ENCODE data around the gene ARHGAP42.
"Not testable (repeated sequence)": the region's sequence is repeated elsewhere in the genome, so short reads cannot be mapped to it uniquely, and the experiment has no call there.

ARHGAP42 gene, protein sequence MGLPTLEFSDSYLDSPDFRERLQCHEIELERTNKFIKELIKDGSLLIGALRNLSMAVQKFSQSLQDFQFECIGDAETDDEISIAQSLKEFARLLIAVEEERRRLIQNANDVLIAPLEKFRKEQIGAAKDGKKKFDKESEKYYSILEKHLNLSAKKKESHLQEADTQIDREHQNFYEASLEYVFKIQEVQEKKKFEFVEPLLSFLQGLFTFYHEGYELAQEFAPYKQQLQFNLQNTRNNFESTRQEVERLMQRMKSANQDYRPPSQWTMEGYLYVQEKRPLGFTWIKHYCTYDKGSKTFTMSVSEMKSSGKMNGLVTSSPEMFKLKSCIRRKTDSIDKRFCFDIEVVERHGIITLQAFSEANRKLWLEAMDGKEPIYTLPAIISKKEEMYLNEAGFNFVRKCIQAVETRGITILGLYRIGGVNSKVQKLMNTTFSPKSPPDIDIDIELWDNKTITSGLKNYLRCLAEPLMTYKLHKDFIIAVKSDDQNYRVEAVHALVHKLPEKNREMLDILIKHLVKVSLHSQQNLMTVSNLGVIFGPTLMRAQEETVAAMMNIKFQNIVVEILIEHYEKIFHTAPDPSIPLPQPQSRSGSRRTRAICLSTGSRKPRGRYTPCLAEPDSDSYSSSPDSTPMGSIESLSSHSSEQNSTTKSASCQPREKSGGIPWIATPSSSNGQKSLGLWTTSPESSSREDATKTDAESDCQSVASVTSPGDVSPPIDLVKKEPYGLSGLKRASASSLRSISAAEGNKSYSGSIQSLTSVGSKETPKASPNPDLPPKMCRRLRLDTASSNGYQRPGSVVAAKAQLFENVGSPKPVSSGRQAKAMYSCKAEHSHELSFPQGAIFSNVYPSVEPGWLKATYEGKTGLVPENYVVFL

DNA sequence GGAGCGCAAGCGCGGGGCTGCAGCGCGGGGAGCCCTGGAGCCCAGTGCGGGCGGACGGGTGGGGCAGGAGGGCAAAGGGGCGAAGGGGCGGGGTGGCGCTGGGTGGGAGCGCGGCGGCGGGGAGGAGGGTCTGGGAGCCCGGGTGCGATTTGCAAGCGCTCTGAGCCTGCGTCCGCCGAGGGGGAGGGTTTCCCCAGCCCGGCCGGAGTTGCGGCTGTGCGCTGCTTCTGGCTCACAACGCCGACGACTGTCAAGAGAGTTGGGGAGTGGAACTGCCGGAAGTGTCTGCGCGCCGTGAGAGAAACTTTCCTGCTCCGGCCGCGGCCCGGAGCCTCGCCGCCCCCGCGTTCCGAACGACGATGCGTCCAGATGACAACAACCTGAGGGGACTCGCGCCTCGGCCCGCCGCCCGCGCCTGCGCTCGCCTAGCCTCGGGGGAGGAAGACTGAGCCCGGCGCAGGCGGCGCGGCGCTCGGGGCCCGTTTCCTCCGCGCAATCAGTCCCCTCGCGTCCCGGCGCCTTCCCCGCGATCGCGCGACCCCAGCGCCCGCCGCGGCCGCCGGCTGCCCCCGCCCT, at the start of gene ARHGAP42:
Gene ARHGAP42 (plus strand): TSS at position 235 of the 576 bp plus-strand sequence. CDS start 391 bp downstream, outside the sequence.
- peak; percentile 11 for FAIRE-seq
- DNase-seq (ENCODE audit: insufficient read length, low spot score), result peak; percentile 58

DNA sequence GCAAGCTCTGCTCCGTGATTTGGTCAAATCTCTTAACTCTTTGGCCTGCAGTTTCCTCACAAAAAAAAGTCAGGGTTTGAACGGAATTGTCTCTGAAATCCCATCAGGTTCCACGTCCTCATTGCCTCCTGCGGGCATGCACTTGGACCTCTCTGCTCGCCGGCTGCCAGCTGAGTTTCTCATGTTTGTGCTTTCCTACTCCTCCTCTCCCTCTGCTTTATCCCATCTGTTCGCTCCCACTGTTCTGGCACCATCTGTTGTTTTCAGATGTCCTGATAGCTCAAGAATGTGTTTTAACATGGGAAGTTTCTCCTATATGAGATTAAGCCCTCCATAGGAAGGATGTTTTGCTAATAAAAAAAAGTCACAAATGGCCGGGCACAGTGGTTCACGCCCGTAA, 49.4 kb upstream of the ARHGAP42 start:
- no peak for FAIRE-seq
- no peak for DNase-seq (ENCODE audit: insufficient read length, low spot score)

DNA sequence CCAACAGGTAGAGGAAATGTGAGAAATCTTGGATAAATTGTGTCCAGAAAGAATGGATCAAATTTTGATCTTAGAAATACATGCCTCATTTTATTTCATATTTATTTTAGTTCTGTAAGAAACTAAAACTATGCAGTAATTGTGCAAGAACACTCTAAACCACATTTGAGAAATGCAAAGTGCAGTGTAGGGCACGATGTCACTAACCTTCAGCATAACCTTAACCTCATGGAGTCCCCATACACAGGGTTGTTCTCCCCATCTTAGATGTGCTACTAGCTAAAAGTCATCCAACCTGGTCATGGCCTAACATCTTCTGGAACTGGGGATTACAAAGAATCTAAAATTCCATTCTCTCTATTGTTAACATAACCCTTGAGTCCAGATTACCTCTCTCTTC, 48.4 kb upstream of the ARHGAP42 start:
- DNase-seq (ENCODE audit: insufficient read length, low spot score) (no peak), FAIRE-seq (no peak)

DNA sequence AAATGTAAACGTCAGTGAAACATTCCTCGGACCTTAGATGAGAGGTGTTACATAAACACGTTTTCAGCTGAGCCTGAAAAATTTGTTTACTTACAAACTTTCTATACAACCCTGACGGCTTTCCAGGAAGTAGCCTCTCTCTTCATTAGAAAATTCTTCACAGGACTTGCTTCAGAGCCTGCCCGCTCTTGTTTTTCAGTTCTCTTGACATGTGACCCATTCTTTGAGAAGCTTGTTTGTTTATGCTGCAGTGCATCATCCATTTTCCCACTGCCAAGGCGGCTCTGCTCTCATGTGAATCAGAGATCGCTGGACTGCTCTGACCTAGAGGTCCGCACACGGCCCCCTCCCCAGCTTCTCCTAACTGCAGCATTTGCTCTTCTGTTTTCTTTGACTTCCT, 47.9 kb upstream of the ARHGAP42 start:
- DNase-seq (ENCODE audit: insufficient read length, low spot score) (no peak), FAIRE-seq (no peak)

DNA sequence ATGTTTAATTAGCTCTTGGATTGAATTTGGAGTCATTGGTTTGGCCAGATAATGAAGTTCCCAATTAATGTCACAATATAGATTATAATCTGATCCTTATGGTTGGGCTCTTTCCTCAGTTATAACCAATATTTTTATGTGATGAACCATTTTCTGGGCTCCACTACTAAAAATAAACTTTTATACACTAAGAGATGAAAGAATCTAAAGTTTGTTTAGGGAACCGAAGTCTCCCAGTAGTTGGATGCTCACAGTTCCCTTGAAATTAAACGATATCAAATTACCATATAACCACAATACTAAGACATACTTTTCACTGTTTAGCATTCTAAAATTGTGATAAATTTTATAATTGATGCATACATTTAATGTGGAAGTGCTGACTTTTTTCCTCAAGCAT, 47.0 kb upstream of the ARHGAP42 start:
- DNase-seq (ENCODE audit: insufficient read length, low spot score) (no peak), FAIRE-seq (no peak)

DNA sequence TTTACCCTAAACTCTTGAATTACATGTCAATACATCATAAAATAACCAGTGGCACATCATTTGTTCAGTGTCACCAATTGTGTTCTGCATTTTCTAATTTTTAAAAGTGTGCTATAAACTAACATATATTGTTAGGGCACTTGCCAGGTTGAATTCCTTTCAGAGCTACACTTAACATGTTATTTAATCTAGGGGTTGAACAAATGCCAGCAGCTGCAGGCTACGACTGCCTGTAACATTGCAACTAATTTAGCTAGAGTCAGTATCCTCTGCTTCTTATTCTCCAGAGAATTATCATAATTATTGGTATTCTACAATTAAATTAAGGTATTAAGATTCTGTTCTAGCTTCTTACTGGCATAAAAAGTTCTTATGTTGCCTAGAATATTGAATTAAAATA, 46.4 kb upstream of the ARHGAP42 start:
- no peak for FAIRE-seq
- no peak for DNase-seq (ENCODE audit: insufficient read length, low spot score)

DNA sequence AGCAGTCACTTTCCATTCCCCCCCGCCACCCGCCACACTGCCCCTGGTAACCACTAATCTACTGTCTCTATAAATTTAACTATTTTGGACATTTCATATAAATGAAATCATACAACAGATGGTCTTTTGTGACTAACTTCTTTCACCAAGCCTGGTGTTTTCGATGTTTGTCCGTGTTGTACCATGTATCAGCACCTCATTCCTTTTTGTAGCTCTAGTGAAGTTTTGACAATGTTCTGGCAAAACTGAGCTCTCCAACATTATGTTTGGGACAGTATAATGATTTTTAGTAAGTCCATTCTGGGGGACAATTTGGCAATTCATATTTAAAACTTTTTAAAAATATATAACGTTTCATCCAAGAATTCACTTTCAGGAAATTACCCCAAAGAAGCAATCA, 45.6 kb upstream of the ARHGAP42 start:
- FAIRE-seq (no peak), DNase-seq (ENCODE audit: insufficient read length, low spot score) (no peak)

DNA sequence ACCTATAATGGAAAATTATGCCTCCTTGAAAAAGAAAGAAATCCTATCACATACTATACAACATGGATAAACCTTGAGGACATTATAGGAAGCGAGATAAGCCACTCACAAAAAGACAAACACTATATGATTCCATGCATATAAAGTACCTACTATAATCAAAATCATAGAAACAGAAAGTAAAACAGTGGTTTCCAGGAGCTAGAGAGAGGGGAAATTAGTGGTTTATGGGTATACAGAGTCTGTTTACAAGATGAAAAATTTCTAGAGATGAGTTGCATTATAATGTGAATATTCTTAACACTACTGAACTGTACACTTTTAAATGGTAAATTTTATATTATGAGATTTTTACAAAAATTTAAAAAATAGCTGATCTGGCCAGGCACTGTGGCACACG, 40.5 kb upstream of the ARHGAP42 start:
- DNase-seq (ENCODE audit: insufficient read length, low spot score) (no peak), FAIRE-seq (no peak)

DNA sequence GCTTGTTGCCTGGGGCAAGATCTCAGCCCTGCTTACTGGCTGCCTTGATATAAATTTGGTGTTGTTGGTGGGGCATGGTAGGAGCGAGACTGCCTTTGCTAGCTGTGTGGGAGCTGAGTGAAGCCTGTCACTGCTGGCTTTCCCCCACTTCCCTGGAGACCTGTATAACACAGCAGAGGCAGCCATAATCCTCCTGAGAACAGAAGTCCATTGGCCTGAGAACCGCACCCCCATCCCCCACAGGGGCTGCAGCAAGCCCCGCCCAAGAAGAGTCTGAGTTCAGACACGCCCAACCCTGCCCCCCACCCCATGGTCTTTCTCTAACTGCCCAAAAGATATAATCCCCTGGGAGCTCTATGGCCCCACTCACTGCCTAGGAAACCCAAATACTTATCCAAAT, 39.2 kb upstream of the ARHGAP42 start:
- FAIRE-seq (no peak), DNase-seq (ENCODE audit: insufficient read length, low spot score) (no peak)

DNA sequence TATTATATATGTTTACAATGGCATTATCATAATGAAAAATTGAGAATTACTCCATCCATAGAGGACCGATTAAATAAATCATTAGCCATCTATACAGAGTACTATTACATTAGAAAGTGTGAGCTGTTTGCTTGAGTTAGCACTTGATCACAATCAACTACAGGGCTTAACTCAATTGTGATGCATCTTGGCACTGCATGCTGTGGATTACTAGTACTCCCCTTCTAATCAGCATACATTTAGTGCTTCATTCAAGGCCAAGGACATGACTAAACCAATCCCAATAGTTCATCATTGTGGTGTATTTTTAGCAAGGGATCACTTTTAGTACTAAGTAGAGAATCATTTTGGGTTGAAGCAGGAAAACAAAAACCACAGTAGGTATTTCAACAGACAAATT, 23.5 kb upstream of the ARHGAP42 start:
- no peak for FAIRE-seq
- no peak for DNase-seq (ENCODE audit: insufficient read length, low spot score)

DNA sequence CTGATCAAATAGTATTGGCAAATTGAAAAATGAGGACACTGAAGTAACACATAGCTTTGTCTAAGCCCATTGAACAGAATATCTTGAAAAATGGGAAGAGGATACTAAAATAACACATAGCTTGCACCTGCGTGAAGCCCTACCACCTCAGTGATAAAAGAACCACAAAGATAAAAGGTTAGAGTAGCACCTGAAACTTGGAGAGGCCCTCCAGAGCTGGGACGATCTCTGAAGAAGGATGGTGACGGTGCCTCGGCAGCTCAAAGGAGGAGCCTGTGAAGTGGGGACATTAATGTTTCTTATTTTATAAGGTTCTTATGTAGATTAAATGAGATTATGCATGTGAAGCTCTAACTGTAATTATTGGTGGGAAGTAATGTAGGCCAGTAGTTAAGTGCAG, 23.1 kb upstream of the ARHGAP42 start:
- DNase-seq (ENCODE audit: insufficient read length, low spot score), result no peak
- FAIRE-seq, result no peak

DNA sequence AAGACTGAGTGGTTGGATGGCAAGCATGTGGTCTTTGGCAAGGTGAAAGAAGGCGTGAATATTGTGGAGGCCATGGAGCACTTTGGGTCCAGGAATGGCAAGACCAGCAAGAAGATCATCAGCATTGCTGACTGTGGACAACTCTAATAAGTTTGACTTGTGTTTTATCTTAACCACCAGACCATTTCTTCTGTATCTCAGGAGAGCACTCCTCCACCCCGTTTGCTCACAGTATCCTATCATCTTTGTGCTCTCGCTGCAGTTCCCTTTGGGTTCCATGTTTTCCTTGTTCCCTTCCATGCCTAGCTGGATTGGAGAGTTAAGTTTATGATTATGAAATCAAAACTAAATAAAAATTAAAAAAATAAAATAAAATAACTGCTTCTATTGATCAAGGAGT, 20.3 kb upstream of the ARHGAP42 start:
- not testable (repeated sequence) for FAIRE-seq; DNase-seq (ENCODE audit: insufficient read length, low spot score)

DNA sequence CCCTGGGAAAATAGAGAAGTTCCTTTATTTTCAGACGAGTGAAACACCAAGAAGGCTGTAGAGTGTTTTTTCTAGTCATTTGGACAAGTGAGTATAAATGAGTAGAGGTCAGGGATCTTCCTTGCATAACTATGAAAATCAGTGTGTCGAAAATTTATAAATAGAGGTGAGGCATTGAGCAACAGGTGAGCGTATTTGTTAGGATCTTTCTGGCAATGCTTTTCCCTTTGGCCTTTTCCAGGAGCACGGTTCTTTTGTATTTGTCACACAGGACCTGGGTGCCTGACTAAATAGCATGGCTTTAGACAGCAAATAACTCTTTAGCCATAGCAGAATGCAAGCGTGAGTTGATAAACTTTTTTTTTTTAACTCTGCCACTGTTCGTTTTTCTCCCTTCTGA, 19.6 kb upstream of the ARHGAP42 start:
- FAIRE-seq (no peak), DNase-seq (ENCODE audit: insufficient read length, low spot score) (no peak)

DNA sequence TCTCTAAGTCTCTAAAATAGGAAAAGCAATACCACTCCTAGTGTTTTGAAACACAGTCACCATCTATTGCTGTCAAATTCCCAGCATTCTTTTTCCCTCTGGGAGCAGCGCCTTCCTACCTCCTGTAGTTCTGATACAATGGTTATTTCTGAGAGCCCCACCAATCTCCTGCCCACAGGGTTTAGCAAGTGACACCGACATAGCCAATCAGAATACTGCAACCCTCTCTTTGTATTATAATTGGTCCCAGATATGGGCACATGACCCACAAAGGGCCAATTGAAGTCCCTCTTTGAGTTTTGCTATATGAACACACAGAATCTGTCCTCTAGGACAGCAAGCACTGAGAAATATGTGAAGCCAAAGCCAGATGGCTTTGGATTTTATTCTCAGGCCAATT, 16.9 kb upstream of the ARHGAP42 start:
- FAIRE-seq (no peak), DNase-seq (ENCODE audit: insufficient read length, low spot score) (no peak)

DNA sequence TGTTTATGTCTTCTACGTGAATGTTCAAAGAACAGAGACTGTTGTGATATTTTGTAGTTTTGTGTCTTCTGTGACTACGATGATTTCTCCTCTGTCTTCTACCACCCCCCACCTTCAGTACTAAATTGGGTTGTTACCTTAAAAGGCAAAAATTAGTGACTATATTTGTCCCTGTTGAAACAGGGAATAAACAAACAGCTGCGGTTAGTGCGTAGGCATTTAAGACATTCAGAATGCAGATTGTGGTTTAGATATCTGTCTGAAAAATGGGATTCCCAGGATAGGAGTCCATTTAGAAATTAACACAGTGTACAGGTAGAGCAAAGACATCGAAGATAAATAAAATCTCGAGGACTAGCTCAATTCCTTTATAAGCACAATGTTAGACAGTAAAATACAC, 15.6 kb upstream of the ARHGAP42 start:
- FAIRE-seq, result no peak
- DNase-seq (ENCODE audit: insufficient read length, low spot score), result no peak

DNA sequence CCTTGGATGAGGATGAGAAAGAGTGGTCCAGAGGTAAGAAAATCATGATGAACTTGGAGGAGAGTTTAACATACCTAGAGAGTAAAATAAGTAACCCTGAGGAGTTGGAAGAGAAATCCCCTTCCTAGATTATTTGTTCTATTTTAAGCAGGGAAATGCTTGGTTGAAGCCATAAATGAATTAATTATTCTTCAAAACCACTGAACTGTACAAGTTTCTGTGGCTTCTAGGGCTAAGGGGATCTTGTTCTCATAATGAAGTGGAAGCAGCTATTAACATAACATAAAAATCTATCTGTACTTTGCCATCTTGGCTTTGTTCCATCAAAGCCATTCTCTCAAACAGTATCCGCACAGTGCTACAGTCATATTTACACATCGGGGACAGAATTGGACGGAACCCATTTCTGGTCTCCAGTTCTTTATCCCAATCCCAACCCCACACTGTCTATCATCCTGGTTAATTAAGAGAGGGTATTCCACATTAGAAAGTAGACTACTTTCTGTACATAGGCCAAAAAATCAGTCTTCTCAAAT, 14.5 kb upstream of the ARHGAP42 start:
- no peak for FAIRE-seq
- no peak for DNase-seq (ENCODE audit: insufficient read length, low spot score)

DNA sequence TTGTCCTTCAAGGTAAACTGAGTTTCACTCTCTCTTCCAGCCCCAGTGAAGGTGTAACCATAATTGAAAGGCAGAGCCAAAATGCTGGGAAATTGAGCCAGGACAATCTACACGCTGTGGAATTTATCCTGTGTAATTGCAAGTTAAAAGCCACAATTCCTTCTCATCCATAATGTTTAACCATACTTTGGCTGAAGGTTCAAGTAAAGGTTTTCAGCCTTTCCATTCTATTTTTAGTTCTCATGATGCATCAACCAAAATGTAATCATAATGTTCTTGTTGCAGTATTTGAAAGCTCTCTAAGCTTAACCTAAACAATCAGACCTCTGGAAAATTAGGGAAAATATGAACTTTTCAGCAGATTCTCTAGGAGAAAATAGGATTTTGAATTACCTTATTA, 14.0 kb upstream of the ARHGAP42 start:
- no peak for FAIRE-seq

DNA sequence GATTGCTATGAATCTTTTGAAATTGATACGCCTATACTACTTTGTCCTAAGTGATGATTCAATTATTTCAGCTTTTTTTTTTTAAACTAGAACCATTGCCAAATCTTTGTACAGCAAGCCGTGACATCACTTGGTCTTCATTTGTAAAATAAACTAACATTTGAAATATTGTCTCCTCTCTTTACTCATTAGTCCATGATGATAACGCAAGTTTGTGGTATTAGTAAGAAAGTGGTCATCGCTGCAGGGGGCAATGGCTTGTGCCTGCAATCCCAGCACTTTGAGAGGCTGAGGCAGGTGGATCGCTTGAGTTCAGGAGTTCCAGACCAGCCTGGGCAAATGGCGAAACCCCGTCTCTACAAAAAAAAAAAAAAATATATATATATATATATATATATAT, 12.9 kb upstream of the ARHGAP42 start:
- DNase-seq (ENCODE audit: insufficient read length, low spot score), result no peak
- FAIRE-seq, result no peak

More for the DNA sequence above, 14.0 kb upstream of the ARHGAP42 start:
- DNase-seq (ENCODE audit: insufficient read length, low spot score), result no peak

DNA sequence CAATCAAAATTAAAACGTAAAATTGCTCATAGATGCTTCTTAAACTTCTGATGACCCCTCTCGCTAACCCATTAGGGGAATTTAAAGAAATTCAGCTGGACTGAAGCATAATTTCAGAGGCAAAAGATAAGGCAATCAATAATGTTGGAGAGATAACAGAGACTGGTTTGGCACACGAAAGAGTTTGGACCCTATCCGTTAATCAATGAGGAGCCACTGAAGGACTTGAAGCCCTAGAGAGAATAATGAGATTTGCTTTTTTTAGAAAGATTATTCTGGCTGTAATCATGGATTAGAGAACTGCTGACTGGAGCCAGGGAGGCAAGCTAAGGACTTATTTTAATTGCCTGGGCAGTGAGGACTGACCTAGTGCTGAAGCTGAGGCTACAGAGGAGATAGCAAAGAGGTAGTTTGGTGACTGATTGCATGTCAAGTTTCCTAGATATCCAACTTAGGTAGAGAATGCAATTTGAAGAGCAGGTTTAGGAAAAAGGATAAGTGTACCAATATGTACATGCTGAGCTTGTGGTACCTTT, 11.9 kb upstream of the ARHGAP42 start:
- FAIRE-seq (no peak), DNase-seq (ENCODE audit: insufficient read length, low spot score) (no peak)

DNA sequence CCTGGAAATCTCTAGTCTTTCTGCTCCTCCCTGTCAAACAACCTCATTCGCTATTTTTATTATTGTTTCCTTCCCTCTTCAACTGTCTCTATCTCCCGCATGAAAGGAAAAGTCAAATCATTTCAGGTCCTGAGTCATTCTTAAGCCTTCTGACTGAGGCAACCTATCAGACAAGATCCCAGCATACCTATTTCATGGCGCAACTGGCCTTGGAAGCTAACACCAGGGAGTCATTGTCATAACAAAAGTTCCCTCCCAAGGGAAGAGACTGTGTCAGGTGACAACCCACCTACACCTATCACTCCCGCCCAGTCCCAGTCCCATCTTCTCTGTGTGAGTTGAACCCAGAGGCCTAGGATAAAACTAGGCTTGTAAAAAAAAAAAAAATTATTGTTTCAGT, 10.2 kb upstream of the ARHGAP42 start:
- DNase-seq (ENCODE audit: insufficient read length, low spot score) (no peak), FAIRE-seq (no peak)

DNA sequence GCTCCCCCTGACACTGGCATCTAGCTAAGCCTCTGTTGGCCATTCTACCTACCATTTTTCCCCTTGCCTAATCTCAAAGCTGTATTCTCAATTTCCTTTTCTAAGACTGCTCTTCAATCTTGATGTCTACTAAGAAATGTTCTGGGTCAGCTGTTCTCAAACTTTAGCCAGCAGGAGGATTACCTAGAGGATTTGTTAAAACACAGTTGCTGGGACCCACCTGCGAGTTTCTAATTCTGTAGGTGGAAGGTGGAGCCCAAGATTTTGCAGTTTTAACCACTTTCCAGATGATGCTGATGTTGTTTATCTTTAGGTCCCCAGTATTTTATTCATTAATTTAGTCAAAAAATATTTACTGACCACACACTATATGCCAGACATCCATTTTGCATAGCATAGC, 9.3 kb upstream of the ARHGAP42 start:
- DNase-seq (ENCODE audit: insufficient read length, low spot score), result no peak
- FAIRE-seq, result no peak
